Adrenal gland (tissue), 12 donors: ENCODE results near the gene KCNMB4. TPM values are rescaled to one million over a fixed set of nuclear protein-coding genes. Genes with fewer than 3 reads are reported as not detected.

ENCODE experiments used
- DNase-seq, 7 donors: peaks; one replicate each; pipeline ENCODE4 v3.0.0-alpha.2; 2019 to 2020
- H3K27ac ChIP-seq, 5 donors: fragments of 200-600 bp; sonication (generic) in 4 of 5; 1 replicate in 3 of 5; 2 replicates in 2 of 5; pipeline versions ENCODE4 v1.5.1 to v1.8.0; 2016 to 2020; ENCODE audit warnings: mild to moderate bottlenecking in 1 of 5
- H3K27me3 ChIP-seq: fragments of 200-600 bp; 2 replicates; pipeline ENCODE4 v1.8.0; 2021
- H3K36me3 ChIP-seq, 2 donors: fragments of 200-600 bp; replicated peaks in 1 of 2; 1 replicate in 1 of 2; 2 replicates in 1 of 2; pipeline versions ENCODE4 v1.5.1 to v1.8.0; 2018 to 2022
- H3K4me1 ChIP-seq, 2 donors: fragments of 200-600 bp; replicated peaks in 1 of 2; 1 replicate in 1 of 2; 2 replicates in 1 of 2; pipeline versions ENCODE4 v1.5.1 to v1.8.0; 2018 to 2021
- H3K4me3 ChIP-seq, 4 donors: fragments of 200-600 bp; sonication (generic) in 3 of 4; one replicate each; pipeline ENCODE4 v1.5.1; 2016 to 2018
- H3K9me3 ChIP-seq, 3 donors: fragments of 200-600 bp; sonication (generic) in 1 of 3; replicated peaks in 1 of 3; 1 replicate in 2 of 3; 2 replicates in 1 of 3; pipeline versions ENCODE4 v1.5.1 to v1.8.0; 2016 to 2021
- POLR2A ChIP-seq, 2 donors: fragments of 450-650 bp; IDR thresholded peaks; one replicate each; pipeline ENCODE4 v1.6.1; 2017; ENCODE audit warnings: antibody characterized with exemption in 2 of 2, mild to moderate bottlenecking in 2 of 2, moderate library complexity in 1 of 2
- WGBS, 4 donors: extraction: QIAGEN DNeasy Blood & Tissue Kit in 2 of 4; methylation state at CpG; one replicate each; pipeline versions ENCODE4 v1.1.5 to v1.1.7; 2013 to 2017; 5-methylcytosine and 5-hydroxymethylcytosine counted together
- intact Hi-C, 2 donors: fragments of 100-400 bp; cut with DNase I; formaldehyde crosslinking; loops; one replicate each; pipeline versions ENCODE4 v1.14.1 to v1.15.0; 2022 to 2023
- polyA plus RNA-seq, 3 donors: library from polyadenylated mRNA; stranded (reverse); fragments of 200-250 nt in 2 of 3; fragments of 350-450 nt in 1 of 3; fragmentation: Illumina TruSeq in 1 of 3; extraction: RNeasy Lipid Tissue Mini Kit (QIAGEN cat#74804) in 1 of 3; gene quantifications; one replicate each; pipeline ENCODE4 v1.2.3, GENCODE V29; 2013 to 2014
- total RNA-seq, 9 donors: library from RNA; depleted of rRNA in 4 of 9; stranded (reverse); fragments of >200 nt in 4 of 9; fragments of 120-200 nt in 1 of 9; fragmentation: NEBNext Ultra II Directional in 1 of 9; extraction: Animal tissue kit (Norgen Biotek cat#: 25700) in 1 of 9; gene quantifications; one replicate each; pipeline versions ENCODE4 v1.1.0 to v1.2.4, GENCODE V29; 2013 to 2023
- TF ChIP-seq, protein P1 (sequence below), 6 experiments: fragments of 450-650 bp in 4 of 6; fragments of 200-600 bp in 2 of 6; sonication (generic) in 1 of 6; IDR thresholded peaks; 1 replicate in 5 of 6; 2 replicates in 1 of 6; pipeline versions ENCODE4 v1.5.1 to v1.8.0; 2016 to 2021; ENCODE audit warnings: antibody characterized with exemption in 6 of 6, mild to moderate bottlenecking in 2 of 6, moderate library complexity in 1 of 6
- donor health status: healthy with polysubstance abuse.
- donor health status: Bipolar disorder and iron deficiency.
- donor health status: DM: yes; HTN: yes; CAD: no.
- donor health status: DM: no; HTN: no; CAD: no.
- donor health status: DM: no; HTN: no; CAD: no.
- donor health status: DM: yes; HTN: yes; CAD: no.

The KCNMB4 gene
- total and polyA plus RNA-seq, 12 donors = 2.2 to 23.3 (median 8.8) TPM

DNA sequence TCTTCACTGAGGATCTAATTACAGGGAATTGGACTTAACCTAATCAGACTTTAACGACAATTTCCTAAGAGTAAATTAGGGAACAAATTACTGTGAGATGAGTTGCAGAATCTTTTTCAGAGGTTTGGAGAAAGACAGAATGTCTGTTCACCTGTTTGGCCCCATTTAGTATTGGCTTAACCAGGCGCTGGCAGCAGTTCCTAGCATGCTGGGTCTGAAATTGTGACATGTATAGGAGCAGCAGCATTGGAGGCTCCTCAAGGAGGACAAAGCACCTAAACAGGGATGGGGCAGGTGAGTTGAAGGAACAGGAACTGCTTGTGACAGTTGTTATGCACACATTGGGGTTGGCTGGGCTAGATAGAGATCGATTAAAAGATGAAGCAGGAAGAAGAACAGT is 51.0 kb downstream of the KCNMB4 start:
- Histone ChIP-seq H3K27ac (no peak overlapping the region), H3K4me1 (no peaks in the 10 kb centered on the region), H3K4me3 (no peak overlapping the region), H3K9me3 (peaks cover 0 to 5% (median 0%) of the 10 kb centered on the region in 3 donors), H3K27me3 (no peaks in the 10 kb centered on the region), H3K36me3 (no peaks in the 10 kb centered on the region)
- TF ChIP-seq, protein P1, sequence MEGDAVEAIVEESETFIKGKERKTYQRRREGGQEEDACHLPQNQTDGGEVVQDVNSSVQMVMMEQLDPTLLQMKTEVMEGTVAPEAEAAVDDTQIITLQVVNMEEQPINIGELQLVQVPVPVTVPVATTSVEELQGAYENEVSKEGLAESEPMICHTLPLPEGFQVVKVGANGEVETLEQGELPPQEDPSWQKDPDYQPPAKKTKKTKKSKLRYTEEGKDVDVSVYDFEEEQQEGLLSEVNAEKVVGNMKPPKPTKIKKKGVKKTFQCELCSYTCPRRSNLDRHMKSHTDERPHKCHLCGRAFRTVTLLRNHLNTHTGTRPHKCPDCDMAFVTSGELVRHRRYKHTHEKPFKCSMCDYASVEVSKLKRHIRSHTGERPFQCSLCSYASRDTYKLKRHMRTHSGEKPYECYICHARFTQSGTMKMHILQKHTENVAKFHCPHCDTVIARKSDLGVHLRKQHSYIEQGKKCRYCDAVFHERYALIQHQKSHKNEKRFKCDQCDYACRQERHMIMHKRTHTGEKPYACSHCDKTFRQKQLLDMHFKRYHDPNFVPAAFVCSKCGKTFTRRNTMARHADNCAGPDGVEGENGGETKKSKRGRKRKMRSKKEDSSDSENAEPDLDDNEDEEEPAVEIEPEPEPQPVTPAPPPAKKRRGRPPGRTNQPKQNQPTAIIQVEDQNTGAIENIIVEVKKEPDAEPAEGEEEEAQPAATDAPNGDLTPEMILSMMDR (IDR thresholded peaks at IDR 0.05) = no peak
- no peak for TF ChIP-seq POLR2A (IDR thresholded peaks at IDR 0.05)
- intact Hi-C loops = no loop called here
- no peak for DNase-seq
- WGBS, 4 donors = 90 to 93% (median 92%) methylated on average over 3 of the region's 3 CpGs

DNA sequence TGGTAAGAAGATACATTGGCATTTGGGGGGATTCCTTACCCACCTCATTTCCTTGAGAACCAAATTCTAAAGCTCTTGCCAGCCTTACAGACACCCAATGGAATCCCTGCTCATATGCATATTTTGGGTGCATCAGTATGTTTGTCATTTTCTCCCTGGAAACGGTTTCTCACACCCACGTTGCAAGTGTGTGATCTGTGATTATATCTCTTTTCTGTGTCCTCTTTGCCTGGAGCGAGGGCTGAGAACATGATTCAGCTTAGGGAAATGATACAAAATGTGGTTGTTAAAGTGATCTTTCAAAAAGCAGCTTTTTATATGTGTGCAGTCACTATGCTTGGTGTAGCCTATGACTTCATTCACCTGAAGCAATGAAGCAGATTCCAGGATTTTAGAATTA is 52.0 kb downstream of the KCNMB4 start:
- Histone ChIP-seq H3K4me1 (no peaks in the 10 kb centered on the region), H3K27me3 (no peaks in the 10 kb centered on the region), H3K9me3 (peaks cover 0 to 5% (median 0%) of the 10 kb centered on the region in 3 donors), H3K36me3 (no peaks in the 10 kb centered on the region), H3K4me3 (no peak overlapping the region), H3K27ac (no peak overlapping the region)
- intact Hi-C loops = no loop called here
- TF ChIP-seq, protein P1 (IDR thresholded peaks at IDR 0.05) = no peak
- 88 to 94% (median 88%) methylated on average over 3 of the region's 3 CpGs for WGBS, 4 donors
- DNase-seq = no peak

DNA sequence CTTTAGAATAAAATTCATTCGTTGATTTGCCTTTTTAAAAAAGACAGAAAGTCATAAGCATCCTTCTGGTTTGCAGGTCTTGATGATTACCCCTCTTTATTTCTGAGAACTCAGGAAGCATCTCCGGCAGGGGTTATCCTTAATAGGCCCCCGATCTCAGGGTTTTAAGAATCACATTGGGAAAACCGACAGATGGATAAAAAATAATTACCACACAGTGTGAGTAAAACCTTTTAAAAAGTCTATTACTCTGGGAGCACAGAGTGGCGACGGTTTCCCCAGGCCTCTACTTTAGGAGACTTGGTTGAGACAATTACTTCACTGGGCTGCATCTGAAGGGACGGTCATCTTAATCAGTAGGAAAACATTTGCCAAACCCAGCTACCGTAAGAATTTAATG is 56.5 kb downstream of the KCNMB4 start:
- Histone ChIP-seq H3K9me3 (no peaks in the 10 kb centered on the region), H3K4me3 (no peak overlapping the region), H3K4me1 (no peaks in the 10 kb centered on the region), H3K36me3 (no peaks in the 10 kb centered on the region), H3K27ac (no peak overlapping the region), H3K27me3 (no peaks in the 10 kb centered on the region)
- 88 to 97% (median 94%) methylated on average over 8 of the region's 8 CpGs for WGBS, 4 donors
- intact Hi-C loops = no loop called here
- TF ChIP-seq POLR2A (IDR thresholded peaks at IDR 0.05) = no peak
- TF ChIP-seq, protein P1 (IDR thresholded peaks at IDR 0.05) = no peak
- no peak for DNase-seq

DNA sequence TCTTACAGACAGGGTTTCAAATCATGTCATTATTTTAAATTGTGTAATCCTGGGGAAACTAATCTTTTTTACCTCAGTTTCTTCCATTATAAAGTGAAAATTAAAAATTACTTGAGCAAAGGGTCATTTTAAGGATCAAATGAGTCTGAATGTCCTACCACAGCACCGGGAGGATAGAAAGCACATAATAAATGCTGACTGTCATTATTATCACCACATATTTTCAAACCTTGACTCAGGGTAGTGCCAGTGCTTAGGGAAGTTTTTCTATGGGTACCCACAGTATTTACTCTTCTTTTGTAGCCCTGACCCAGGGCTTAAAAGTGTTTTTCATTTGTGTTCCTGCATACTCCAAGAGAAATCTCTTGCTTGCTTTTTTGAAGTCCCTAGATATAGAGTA is 60.5 kb downstream of the KCNMB4 start:
- no peak for DNase-seq
- H3K27ac ChIP-seq = no peak overlapping the region
- no peaks in the 10 kb centered on the region for H3K27me3 ChIP-seq
- WGBS, 4 donors = 57 to 79% (median 77%) methylated on average over 1 of the region's 1 CpG
- H3K4me1 ChIP-seq = no peaks in the 10 kb centered on the region
- no peaks in the 10 kb centered on the region for H3K9me3 ChIP-seq
- intact Hi-C loops = no loop called here
- H3K36me3 ChIP-seq = no peaks in the 10 kb centered on the region
- no peak overlapping the region for H3K4me3 ChIP-seq
- TF ChIP-seq, protein P1 (IDR thresholded peaks at IDR 0.05) = no peak
- no peak for TF ChIP-seq POLR2A (IDR thresholded peaks at IDR 0.05)
